ENCODE measurements around the gene NR1D2. TPM values are rescaled to one million over a fixed set of nuclear protein-coding genes. Genes with fewer than 3 reads are reported as not detected.
A peak's percentile ranks its signal among the peaks of the same experiment; 100 is the strongest.

The NR1D2 gene
- total RNA-seq (10 to 100 TPM; 16.2 to 62.1 (median 36.5) TPM), polyA plus RNA-seq (1 to 10 TPM; 5.6 to 7.5 TPM)
- long read RNA-seq, donor 1, full-length matches to known transcripts: 87 of 106 reads
- long read RNA-seq, donor 1, partial matches to known transcripts: 4 of 106 reads
- long read RNA-seq, donor 1, other reads (novel, unspliced or antisense): 15 of 106 reads
- long read RNA-seq, donor 2: 0 reads
- long read RNA-seq, donor 3, full-length matches to known transcripts: 38 of 45 reads
- long read RNA-seq, donor 3, partial matches to known transcripts: 1 of 45 reads
- long read RNA-seq, donor 3, other reads (novel, unspliced or antisense): 6 of 45 reads

- DNase-seq: peak; percentile 90 to 93 (median 92)
- Histone ChIP-seq H3K4me3 (peak within 1 kb of the TSS; percentile 62 to 99 (median 84)), H3K27ac (peak within 1 kb of the TSS; percentile 89 to 99 (median 97)), H3K4me1 (peaks cover 8 to 44% (median 39%) of the 10 kb centered on the region in 12 donors), H3K9me3 (no peaks in the 10 kb centered on the region), H3K36me3 (peaks cover 0 to 12% (median 0%) of the 10 kb centered on the region in 9 donors), H3K27me3 (no peaks in the 10 kb centered on the region)
- intact Hi-C loops (cut with DNase I): loop anchor here in 5 of 10 donors (1.0 to 2.0 kb wide), 4 partner anchors 24 to 56 kb away; partner anchors contain the start of genes RPL15 (in 4 of the 5) and NKIRAS1 (in 2 of the 5)
- WGBS, 4 donors: 0 to 1% (median 0%) methylated on average over 21 to 87 of the region's 88 CpGs
- TF ChIP-seq, protein P1, sequence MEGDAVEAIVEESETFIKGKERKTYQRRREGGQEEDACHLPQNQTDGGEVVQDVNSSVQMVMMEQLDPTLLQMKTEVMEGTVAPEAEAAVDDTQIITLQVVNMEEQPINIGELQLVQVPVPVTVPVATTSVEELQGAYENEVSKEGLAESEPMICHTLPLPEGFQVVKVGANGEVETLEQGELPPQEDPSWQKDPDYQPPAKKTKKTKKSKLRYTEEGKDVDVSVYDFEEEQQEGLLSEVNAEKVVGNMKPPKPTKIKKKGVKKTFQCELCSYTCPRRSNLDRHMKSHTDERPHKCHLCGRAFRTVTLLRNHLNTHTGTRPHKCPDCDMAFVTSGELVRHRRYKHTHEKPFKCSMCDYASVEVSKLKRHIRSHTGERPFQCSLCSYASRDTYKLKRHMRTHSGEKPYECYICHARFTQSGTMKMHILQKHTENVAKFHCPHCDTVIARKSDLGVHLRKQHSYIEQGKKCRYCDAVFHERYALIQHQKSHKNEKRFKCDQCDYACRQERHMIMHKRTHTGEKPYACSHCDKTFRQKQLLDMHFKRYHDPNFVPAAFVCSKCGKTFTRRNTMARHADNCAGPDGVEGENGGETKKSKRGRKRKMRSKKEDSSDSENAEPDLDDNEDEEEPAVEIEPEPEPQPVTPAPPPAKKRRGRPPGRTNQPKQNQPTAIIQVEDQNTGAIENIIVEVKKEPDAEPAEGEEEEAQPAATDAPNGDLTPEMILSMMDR (IDR thresholded peaks at IDR 0.05): peak in 2 of 12 donors; percentile 5 to 20
- peak in 1 of 2 donors; percentile 65 for TF ChIP-seq POLR2A (IDR thresholded peaks at IDR 0.05)
- peak; percentile 40 to 83 (median 74) for ATAC-seq
These were observed at the start of gene NR1D2 for GRCh38 chr3:23944861-23945662. Gene NR1D2, plus strand, starts transcription at chr3:23945286. Its CDS starts 293 bp downstream, at chr3:23945579.

DNA sequence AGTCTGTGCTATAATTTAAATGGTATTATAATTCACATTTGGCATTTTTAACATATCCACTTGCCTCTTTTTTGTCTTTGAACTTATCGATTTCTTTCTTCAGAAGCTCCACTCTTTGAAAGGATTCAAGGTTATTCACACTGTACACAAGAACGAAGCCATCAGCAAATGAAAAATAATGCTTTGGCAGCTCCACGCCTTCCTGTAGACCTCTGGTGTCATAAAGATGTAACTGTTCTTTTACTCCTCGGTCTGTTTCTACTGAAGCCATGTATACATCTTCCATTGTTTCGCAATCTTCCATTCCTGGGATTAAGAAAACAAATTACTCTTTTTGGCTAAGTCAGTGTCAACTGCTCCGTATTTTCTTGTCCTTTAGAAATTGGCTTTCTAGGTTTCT is 44.3 kb upstream of the NR1D2 start:
- Histone ChIP-seq H3K9me3 (no peaks in the 10 kb centered on the region), H3K4me3 (no peak overlapping the region), H3K27me3 (no peaks in the 10 kb centered on the region), H3K4me1 (no peaks in the 10 kb centered on the region), H3K36me3 (peaks cover 0 to 82% (median 28%) of the 10 kb centered on the region in 9 donors), H3K27ac (no peak overlapping the region)
- TF ChIP-seq, protein P1 (IDR thresholded peaks at IDR 0.05): no peak
- no peak for TF ChIP-seq POLR2A (IDR thresholded peaks at IDR 0.05)
- intact Hi-C loops (cut with DNase I): no loop called here
- no peak for DNase-seq
- WGBS, 4 donors: 85 to 90% (median 88%) methylated on average over 6 of the region's 6 CpGs
- no peak for ATAC-seq

DNA sequence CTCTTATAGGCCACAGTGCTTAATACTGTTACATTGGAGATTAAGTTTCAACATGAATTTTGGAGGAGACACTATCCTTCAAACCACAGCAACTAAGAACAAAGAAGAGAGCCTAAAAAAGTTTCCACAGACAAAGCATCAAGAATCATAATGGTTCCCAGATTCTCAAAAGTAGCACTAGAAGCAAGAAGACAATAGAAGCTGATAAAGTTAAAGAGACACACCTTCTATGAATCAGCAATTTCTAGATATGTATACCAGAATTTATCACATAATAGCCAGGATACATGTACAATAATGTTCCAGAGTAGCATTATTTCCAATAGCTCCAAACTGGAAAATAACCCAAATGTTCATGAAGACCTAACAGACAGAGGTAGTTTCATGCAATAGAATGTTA is 40.5 kb upstream of the NR1D2 start:
- H3K36me3 ChIP-seq: peaks cover 0 to 84% (median 20%) of the 10 kb centered on the region in 9 donors
- H3K4me3 ChIP-seq: no peak overlapping the region
- no peaks in the 10 kb centered on the region for H3K9me3 ChIP-seq
- intact Hi-C loops (cut with DNase I): no loop called here
- no peak for DNase-seq
- H3K27me3 ChIP-seq: no peaks in the 10 kb centered on the region
- H3K27ac ChIP-seq: no peak overlapping the region
- H3K4me1 ChIP-seq: no peaks in the 10 kb centered on the region
- no peak for TF ChIP-seq POLR2A (IDR thresholded peaks at IDR 0.05)
- TF ChIP-seq, protein P1 (IDR thresholded peaks at IDR 0.05): no peak
- no peak for ATAC-seq

DNA sequence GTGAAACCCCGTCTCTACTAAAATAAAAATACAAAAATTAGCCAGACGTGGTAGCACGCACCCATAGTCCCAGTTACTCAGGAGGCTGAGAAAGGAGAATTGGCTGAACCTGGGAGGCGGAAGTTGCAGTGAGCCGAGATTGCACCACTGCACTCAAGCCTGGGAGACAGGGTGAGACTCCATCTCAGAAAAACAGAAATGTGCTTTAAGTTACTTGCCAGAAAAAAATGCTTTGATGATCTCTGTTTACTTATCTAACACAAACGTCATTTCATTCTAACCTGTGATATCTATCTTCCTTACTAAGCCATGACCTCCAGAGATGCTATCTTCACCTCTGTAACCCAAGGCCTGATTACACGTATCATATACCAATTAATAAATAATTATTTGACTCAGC is 35.7 kb upstream of the NR1D2 start:
- DNase-seq (no peak), ATAC-seq (no peak)
- Histone ChIP-seq H3K27ac (no peak overlapping the region), H3K9me3 (no peaks in the 10 kb centered on the region), H3K27me3 (no peaks in the 10 kb centered on the region), H3K4me3 (no peak overlapping the region), H3K4me1 (peaks cover 0 to 4% (median 0%) of the 10 kb centered on the region in 12 donors), H3K36me3 (peaks cover 0 to 58% (median 18%) of the 10 kb centered on the region in 9 donors)
- intact Hi-C loops (cut with DNase I): no loop called here
- WGBS, 4 donors: 90 to 93% (median 92%) methylated on average over 7 of the region's 7 CpGs
- TF ChIP-seq POLR2A (IDR thresholded peaks at IDR 0.05): no peak
- TF ChIP-seq, protein P1 (IDR thresholded peaks at IDR 0.05): no peak
